Activated CD8-positive, alpha-beta memory T cell treated with anti-CD3 and anti-CD28 coated beads for 48 hours (primary cell): ENCODE data around the gene IFNGR2.
"Not testable (repeated sequence)": the region's sequence is repeated elsewhere in the genome, so short reads cannot be mapped to it uniquely, and the experiment has no call there.

Experiments used
- DNase-seq, 3 experiments: peaks; one replicate each; pipeline ENCODE4 v3.0.0-alpha.2; 2020; ENCODE audit warnings: low read depth in 2 of 3, low spot score in 2 of 3

The IFNGR2 gene

GRCh38 chr21:33437140-33437539 lies 33.9 kb downstream of the IFNGR2 start:
- no peak for DNase-seq

- DNase-seq = no peak
Observed at GRCh38 chr21:33441489-33442477, 38.6 kb downstream of the IFNGR2 start.

- no peak for DNase-seq
Observed at GRCh38 chr21:33443194-33443593, 40.0 kb downstream of the IFNGR2 start.

- DNase-seq = no peak
Observed at GRCh38 chr21:33444499-33444898, 41.3 kb downstream of the IFNGR2 start.

- not testable (repeated sequence) for DNase-seq
Observed at GRCh38 chr21:33446620-33447019, 43.4 kb downstream of the IFNGR2 start.

- no peak for DNase-seq
Observed at GRCh38 chr21:33449616-33450015, 46.4 kb downstream of the IFNGR2 start.

- no peak for DNase-seq
Observed at GRCh38 chr21:33451634-33452071, 48.4 kb downstream of the IFNGR2 start.

GRCh38 chr21:33452362-33452761 lies 49.1 kb downstream of the IFNGR2 start:
- DNase-seq = no peak

- no peak for DNase-seq
Observed at GRCh38 chr21:33455686-33456446, 52.7 kb downstream of the IFNGR2 start.

- no peak for DNase-seq
Observed at GRCh38 chr21:33458861-33459260, 55.6 kb downstream of the IFNGR2 start.

GRCh38 chr21:33461538-33462250 lies 58.5 kb downstream of the IFNGR2 start:
- no peak for DNase-seq

- DNase-seq = not testable (repeated sequence)
Observed at GRCh38 chr21:33469183-33469582, 66.0 kb downstream of the IFNGR2 start.

GRCh38 chr21:33470701-33471100 lies 67.5 kb downstream of the IFNGR2 start:
- DNase-seq = no peak

- no peak for DNase-seq
Observed at GRCh38 chr21:33473344-33473743, 70.1 kb downstream of the IFNGR2 start.

GRCh38 chr21:33477066-33477465 lies 73.9 kb downstream of the IFNGR2 start:
- no peak for DNase-seq

GRCh38 chr21:33478182-33478581 lies 75.0 kb downstream of the IFNGR2 start:
- no peak for DNase-seq

- DNase-seq = peak in 2 of 3 experiments; percentile 16 to 18
Observed at GRCh38 chr21:33478935-33479678, 75.9 kb downstream of the IFNGR2 start.

GRCh38 chr21:33479679-33480480 lies 76.7 kb downstream of the IFNGR2 start, which contains the start of gene TMEM50B:
TSS of gene TMEM50B (minus strand) at chr21:33479974. CDS start at chr21:33468885, 11,089 bp downstream.
- peak; percentile 87 to 98 (median 92) for DNase-seq

- no peak for DNase-seq
Observed at GRCh38 chr21:33480481-33481103, 77.4 kb downstream of the IFNGR2 start.
